ENCODE data around the gene UCP2.
"Not testable (repeated sequence)": the region's sequence is repeated elsewhere in the genome, so short reads cannot be mapped to it uniquely, and the experiment has no call there.

Gene UCP2

DNA sequence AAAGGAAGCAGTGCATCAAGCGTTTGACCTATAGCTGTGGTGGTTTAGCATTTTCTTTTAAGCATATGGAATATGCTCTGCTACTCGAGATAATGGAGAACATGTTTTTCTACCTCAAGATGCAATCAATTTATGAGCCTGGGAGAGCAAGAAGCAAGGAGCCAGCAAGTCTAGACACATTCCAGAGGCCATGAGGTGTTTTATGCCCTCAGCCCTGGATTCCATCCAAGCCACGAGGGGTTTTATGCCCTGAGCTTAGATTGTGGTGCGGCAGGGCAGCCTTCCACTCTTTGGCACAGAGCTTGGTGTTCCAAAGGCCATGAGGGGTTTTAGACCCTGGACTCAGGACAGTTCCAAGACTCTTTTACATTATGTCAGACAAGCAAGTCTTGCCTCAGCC lies 43.5 kb downstream of the UCP2 start:
- no peak for DNase-seq

DNA sequence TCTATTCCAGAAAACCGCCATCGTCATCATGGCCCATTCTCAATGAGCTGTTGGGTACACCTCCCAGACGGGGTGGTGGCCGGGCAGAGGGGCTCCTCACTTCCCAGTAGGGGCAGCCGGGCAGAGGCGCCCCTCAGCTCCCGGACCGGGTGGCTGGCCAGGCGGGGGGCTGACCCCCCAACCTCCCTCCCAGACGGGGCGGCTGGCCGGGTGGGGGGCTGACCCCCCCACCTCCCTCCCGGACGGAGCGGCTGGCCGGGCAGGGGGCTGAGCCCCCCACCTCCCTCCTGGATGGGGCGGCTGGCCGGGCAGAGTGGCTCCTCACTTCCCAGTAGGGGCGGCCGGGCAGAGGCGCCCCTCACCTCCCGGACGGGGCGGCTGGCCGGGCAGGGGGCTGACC lies 46.6 kb downstream of the UCP2 start:
- not testable (repeated sequence) for DNase-seq

- DNase-seq = no peak
These were observed 49.9 kb downstream of the UCP2 start for GRCh38 chr11:73932781-73933180.

DNA sequence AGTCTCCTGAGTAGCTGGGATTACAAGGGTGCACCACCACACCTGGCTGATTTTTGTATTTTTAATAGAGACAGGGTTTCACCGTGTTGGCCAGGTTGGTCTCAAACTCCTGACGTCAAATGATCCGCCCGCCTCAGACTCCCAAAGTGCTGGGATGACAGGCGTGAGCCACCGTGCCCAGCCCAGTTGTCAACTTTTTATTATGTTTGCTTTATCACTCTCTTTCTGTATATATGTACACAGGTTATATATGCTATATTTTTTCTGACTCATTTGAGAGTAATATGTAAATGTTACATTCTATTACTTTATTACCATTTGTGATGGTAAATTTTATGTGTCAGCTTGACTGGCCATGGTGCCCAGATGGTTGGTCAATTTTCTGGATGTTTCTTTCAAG lies 50.7 kb downstream of the UCP2 start:
- no peak for DNase-seq

DNA sequence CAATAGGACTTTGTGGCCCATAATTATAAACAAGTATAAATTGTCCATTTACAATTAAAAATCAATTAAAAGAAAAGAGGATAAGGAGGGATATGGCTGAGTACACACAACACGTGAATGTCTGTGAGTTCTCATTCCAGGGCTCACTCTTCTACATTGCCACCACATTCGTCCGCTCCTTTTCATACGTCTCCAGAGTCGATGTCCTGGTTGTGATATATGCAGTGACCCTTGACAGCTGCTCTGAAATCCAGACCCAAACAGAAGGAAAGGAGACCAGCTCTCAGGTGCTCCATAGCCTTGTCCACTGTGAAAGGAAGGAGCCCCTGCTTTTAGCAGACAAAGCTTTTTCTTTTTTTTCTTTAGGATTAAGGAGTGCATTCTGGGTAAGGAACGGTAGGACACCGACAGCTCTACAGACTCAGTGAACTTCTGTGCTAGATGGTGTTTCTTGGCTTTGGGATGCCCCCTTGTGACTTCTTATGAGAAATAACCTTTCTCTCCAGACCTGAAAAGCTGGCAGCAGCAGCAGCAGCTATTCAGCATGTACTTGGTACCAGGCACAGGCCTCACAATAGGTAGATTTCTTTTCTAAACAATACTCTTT lies 51.5 kb downstream of the UCP2 start:
- DNase-seq = peak; percentile 19

DNA sequence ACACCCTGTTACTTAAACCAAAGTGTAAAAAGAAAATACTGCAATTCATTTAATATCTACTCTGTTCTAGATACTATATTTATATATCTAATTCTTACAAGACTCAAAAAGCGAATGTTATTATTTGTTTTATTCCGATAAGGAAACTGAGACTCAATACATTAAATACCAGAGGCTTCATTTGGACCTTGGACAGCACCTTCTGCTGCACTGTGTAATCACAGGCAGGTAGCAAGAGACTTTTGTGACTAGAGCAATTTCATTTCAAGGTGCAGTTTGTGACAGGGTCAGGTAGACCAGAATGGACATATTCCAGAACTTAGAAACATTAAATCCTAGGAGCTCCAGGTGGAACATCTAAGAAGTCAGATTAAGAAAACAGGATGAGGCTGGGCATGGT lies 53.3 kb downstream of the UCP2 start:
- DNase-seq = no peak
